B cell (primary cell): ENCODE data around the gene DSCAML1. TPM values are rescaled to one million over a fixed set of nuclear protein-coding genes. Genes with fewer than 3 reads are reported as not detected.

Experiments used
- ATAC-seq: fragments of 200-7000 bp; cut with Tn5 transposase; one replicate; pipeline ENCODE4 v1.10.0; 2021; ENCODE audit warnings: low read depth, mild to moderate bottlenecking, moderate number of reproducible peaks, moderate library complexity
- CTCF ChIA-PET: fragments of 350-600 bp; sonication (Branson Sonifier 250); formaldehyde crosslinking; loops from one replicate; lab custom pipeline; 2021; ENCODE audit warnings: antibody characterized with exemption, inconsistent platforms; lab: Charles Lee
- POLR2A ChIA-PET: fragments of 350-600 bp; sonication (Branson Sonifier 250); formaldehyde crosslinking; loops from one replicate; lab custom pipeline; 2021; ENCODE audit warnings: antibody characterized with exemption; lab: Charles Lee
- DNase-seq: peaks from one replicate; pipeline ENCODE4 v3.0.0; 2013
- H2AFZ ChIP-seq: 2 replicates; pipeline ENCODE4 v1.6.1; 2012; ENCODE audit warnings: mild to moderate bottlenecking, low read depth, low read length; ENCODE audit not compliant: insufficient read depth, poor library complexity, severe bottlenecking
- H3K27ac ChIP-seq, 2 donors: 1 replicate in 1 of 2; 2 replicates in 1 of 2; pipeline ENCODE4 v1.5.1; 2012 to 2013; ENCODE audit warnings: low read length in 2 of 2, mild to moderate bottlenecking in 2 of 2, moderate library complexity in 1 of 2
- H3K27me3 ChIP-seq, 4 experiments: fragments of 200-600 bp in 1 of 4; sonication (generic) in 1 of 4; replicated peaks in 1 of 4; 1 replicate in 2 of 4; 2 replicates in 2 of 4; pipeline versions ENCODE4 v1.6.1 to v1.7.0; 2013 to 2016; ENCODE audit warnings: low read length in 3 of 4, mild to moderate bottlenecking in 2 of 4, mixed read lengths in 1 of 4, moderate library complexity in 1 of 4; ENCODE audit not compliant: insufficient read depth in 4 of 4, control insufficient read depth in 3 of 4; ENCODE audit errors: control extremely low read depth in 1 of 4
- H3K36me3 ChIP-seq, 2 experiments: replicated peaks in 1 of 2; 1 replicate in 1 of 2; 2 replicates in 1 of 2; pipeline versions ENCODE4 v1.6.1 to v1.7.1; 2013; ENCODE audit warnings: low read length in 1 of 2; ENCODE audit not compliant: insufficient read depth in 2 of 2, control insufficient read depth in 1 of 2; ENCODE audit errors: control extremely low read depth in 1 of 2, extremely low read depth in 1 of 2
- H3K4me1 ChIP-seq, 2 donors: fragments of 200-600 bp in 1 of 2; sonication (generic) in 1 of 2; 1 replicate in 1 of 2; 2 replicates in 1 of 2; pipeline versions ENCODE4 v1.5.1 to v1.6.1; 2013 to 2017; ENCODE audit warnings: low read length in 2 of 2; ENCODE audit not compliant: control insufficient read depth in 2 of 2, insufficient read depth in 2 of 2
- H3K4me2 ChIP-seq: replicated peaks from 2 replicates; pipeline ENCODE3; 2012; ENCODE audit warnings: mild to moderate bottlenecking, low read depth, low read length; ENCODE audit not compliant: poor library complexity, severe bottlenecking
- H3K4me3 ChIP-seq, 5 experiments: fragments of 200-600 bp in 1 of 5; sonication (generic) in 1 of 5; 1 replicate in 3 of 5; 2 replicates in 2 of 5; pipeline versions ENCODE4 v1.5.1 to v1.7.0; 2011 to 2016; ENCODE audit warnings: low read length in 4 of 5, mild to moderate bottlenecking in 4 of 5, low read depth in 2 of 5, control low read depth in 1 of 5, moderate library complexity in 1 of 5; ENCODE audit not compliant: insufficient read depth in 1 of 5; ENCODE audit errors: control extremely low read depth in 1 of 5, extremely low read depth in 1 of 5
- H3K79me2 ChIP-seq: fragments of 200-600 bp; sonication (generic); one replicate; pipeline ENCODE4 v1.6.0; 2016; ENCODE audit warnings: low read length; ENCODE audit not compliant: control insufficient read depth, insufficient read depth
- H3K9ac ChIP-seq: fragments of 200-600 bp; sonication (generic); 2 replicates; pipeline ENCODE4 v1.6.1; 2017; ENCODE audit warnings: mild to moderate bottlenecking, low read length, moderate library complexity
- H3K9me3 ChIP-seq, 3 donors: one replicate each; pipeline versions ENCODE4 v1.6.1 to v1.7.1; 2013; ENCODE audit warnings: low read length in 2 of 3; ENCODE audit not compliant: control insufficient read depth in 2 of 3, insufficient read depth in 1 of 3; ENCODE audit errors: control extremely low read depth in 1 of 3
- H4K20me1 ChIP-seq: 2 replicates; pipeline ENCODE4 v1.6.0; 2012; ENCODE audit warnings: mild to moderate bottlenecking, low read length; ENCODE audit not compliant: insufficient read depth, control insufficient read depth, poor library complexity, severe bottlenecking
- H3K27ac Mint-ChIP-seq: one replicate; pipeline ENCODE4 v1.8.0; 2021; ENCODE audit warnings: mixed read lengths
- H3K27me3 Mint-ChIP-seq: one replicate; pipeline ENCODE4 v1.8.0; 2021; ENCODE audit warnings: mixed read lengths
- H3K4me1 Mint-ChIP-seq: one replicate; pipeline ENCODE4 v1.8.0; 2021; ENCODE audit warnings: mixed read lengths
- H3K4me3 Mint-ChIP-seq: one replicate; pipeline ENCODE4 v1.8.0; 2021; ENCODE audit warnings: mixed read lengths
- H3K9me3 Mint-ChIP-seq: one replicate; pipeline ENCODE4 v1.8.0; 2022; ENCODE audit warnings: mixed read lengths; ENCODE audit not compliant: insufficient read depth
- CTCF ChIP-seq: fragments of 200-600 bp; IDR thresholded peaks from one replicate; pipeline ENCODE4 v1.8.0; 2022; ENCODE audit warnings: antibody characterized with exemption, mild to moderate bottlenecking
- EZH2 ChIP-seq: IDR thresholded peaks from 2 replicates; pipeline ENCODE4 v1.6.1; 2012; ENCODE audit warnings: borderline replicate concordance, low read depth, mild to moderate bottlenecking, moderate library complexity, low read length; ENCODE audit not compliant: insufficient read depth, poor library complexity, severe bottlenecking
- WGBS: methylation state at CpG from one replicate; pipeline ENCODE4 v1.1.5; 2013; ENCODE audit warnings: missing lambda C conversion rate; ENCODE audit not compliant: insufficient coverage; 5-methylcytosine and 5-hydroxymethylcytosine counted together
- intact Hi-C: fragments of 100-400 bp; cut with micrococcal nuclease; formaldehyde crosslinking; loops from one replicate; pipeline ENCODE4 v1.10.0; 2022
- polyA plus RNA-seq: library from polyadenylated mRNA; depleted of rRNA; stranded (reverse); fragments of >200 nt; gene quantifications from 2 replicates; pipeline ENCODE4 v1.2.3, GENCODE V29; 2012
- total RNA-seq, 2 donors: library from RNA; stranded (reverse); fragments of 120-200 nt in 1 of 2; gene quantifications; 1 replicate in 1 of 2; 2 replicates in 1 of 2; pipeline versions ENCODE4 v1.2.3 to v1.2.4, GENCODE V29; 2013 to 2022

The DSCAML1 gene
- total and polyA plus RNA-seq, 2 donors (not counting 1 experiment from before 2014, with no cell fraction given): 1.2 to 6.2 TPM

GRCh38 chr11:117425679-117426296 is 371.2 kb downstream of the DSCAML1 start:
- no peaks in the 10 kb centered on the region for H4K20me1 ChIP-seq
- peaks cover 0 to 8% of the 10 kb centered on the region in 2 donors for H3K4me1 ChIP-seq
- POLR2A ChIA-PET: interaction anchor here (0.6 to 0.7 kb wide), 2 partner anchors 628 to 949 kb away, joined by 3 read pairs; no protein-coding TSS in a partner anchor
- no peak for ATAC-seq
- H3K36me3 ChIP-seq: no peaks in the 10 kb centered on the region
- intact Hi-C loops: loop anchor here (2.0 kb wide), 1 partner anchor 391 kb away; no protein-coding TSS in a partner anchor
- no peak overlapping the region for H3K4me2 ChIP-seq
- Mint-ChIP-seq H3K4me1 (peaks cover 8% of the 10 kb centered on the region), H3K27ac (peak overlapping the region; percentile 37), H3K9me3 (no peaks in the 10 kb centered on the region), H3K4me3 (no peak overlapping the region), H3K27me3 (peaks cover 5% of the 10 kb centered on the region)
- no peak overlapping the region for H3K9ac ChIP-seq
- no peak overlapping the region for H2AFZ ChIP-seq
- H3K79me2 ChIP-seq: no peaks in the 10 kb centered on the region
- WGBS: 54% methylated on average over 11 of the region's 13 CpGs
- DNase-seq: no peak
- CTCF ChIA-PET: interaction anchor here (0.6 to 3.8 kb wide), 23 partner anchors 9 to 1289 kb away, joined by 3 to 54 read pairs (median 4); no protein-coding TSS in a partner anchor
- no peak overlapping the region for H3K4me3 ChIP-seq
- peaks cover 0 to 13% (median 0%) of the 10 kb centered on the region in 4 experiments for H3K27me3 ChIP-seq
- TF ChIP-seq EZH2 (no peak), CTCF (no peak)
- no peak overlapping the region for H3K27ac ChIP-seq
- no peaks in the 10 kb centered on the region for H3K9me3 ChIP-seq

GRCh38 chr11:117424781-117425180 is 372.2 kb downstream of the DSCAML1 start:
- H3K27me3 Mint-ChIP-seq: peaks cover 5% of the 10 kb centered on the region
- H3K9me3 ChIP-seq: no peaks in the 10 kb centered on the region
- H3K9ac ChIP-seq: no peak overlapping the region
- POLR2A ChIA-PET: no interaction called here
- H3K27ac ChIP-seq: no peak overlapping the region
- H3K27ac Mint-ChIP-seq: no peak overlapping the region
- CTCF ChIA-PET: interaction anchor here (0.6 to 3.8 kb wide), 9 partner anchors 196 to 1937 kb away, joined by 3 to 54 read pairs (median 8); no protein-coding TSS in a partner anchor
- no peaks in the 10 kb centered on the region for H3K79me2 ChIP-seq
- H3K4me1 Mint-ChIP-seq: peaks cover 8% of the 10 kb centered on the region
- DNase-seq: no peak
- no peak overlapping the region for H2AFZ ChIP-seq
- H3K27me3 ChIP-seq: peaks cover 0 to 13% (median 0%) of the 10 kb centered on the region in 4 experiments
- no peak overlapping the region for H3K4me3 ChIP-seq
- intact Hi-C loops: no loop called here
- no peaks in the 10 kb centered on the region for H3K36me3 ChIP-seq
- TF ChIP-seq CTCF (no peak), EZH2 (no peak)
- H4K20me1 ChIP-seq: no peaks in the 10 kb centered on the region
- WGBS: 58% methylated on average over 4 of the region's 4 CpGs
- peaks cover 0 to 8% of the 10 kb centered on the region in 2 donors for H3K4me1 ChIP-seq
- H3K9me3 Mint-ChIP-seq: no peaks in the 10 kb centered on the region
- H3K4me2 ChIP-seq: no peak overlapping the region
- H3K4me3 Mint-ChIP-seq: no peak overlapping the region
- no peak for ATAC-seq
